WI38 (cell line): ENCODE measurements around the gene FHIP1B.

ENCODE experiments used
- H3K4me3 ChIP-seq: 2 replicates; pipeline ENCODE4 v1.5.1; 2011; ENCODE audit warnings: low read depth, mild to moderate bottlenecking, control low read depth, low read length
- TF ChIP-seq, protein P1 (sequence below): IDR thresholded peaks from 2 replicates; pipeline ENCODE4 v1.5.1; 2012; ENCODE audit warnings: low read depth, mild to moderate bottlenecking, control low read depth, low read length

The FHIP1B gene

GRCh38 chr11:6216501-6216900, 17.9 kb downstream of the FHIP1B start:
- no peak overlapping the region for H3K4me3 ChIP-seq
- TF ChIP-seq, protein P1, sequence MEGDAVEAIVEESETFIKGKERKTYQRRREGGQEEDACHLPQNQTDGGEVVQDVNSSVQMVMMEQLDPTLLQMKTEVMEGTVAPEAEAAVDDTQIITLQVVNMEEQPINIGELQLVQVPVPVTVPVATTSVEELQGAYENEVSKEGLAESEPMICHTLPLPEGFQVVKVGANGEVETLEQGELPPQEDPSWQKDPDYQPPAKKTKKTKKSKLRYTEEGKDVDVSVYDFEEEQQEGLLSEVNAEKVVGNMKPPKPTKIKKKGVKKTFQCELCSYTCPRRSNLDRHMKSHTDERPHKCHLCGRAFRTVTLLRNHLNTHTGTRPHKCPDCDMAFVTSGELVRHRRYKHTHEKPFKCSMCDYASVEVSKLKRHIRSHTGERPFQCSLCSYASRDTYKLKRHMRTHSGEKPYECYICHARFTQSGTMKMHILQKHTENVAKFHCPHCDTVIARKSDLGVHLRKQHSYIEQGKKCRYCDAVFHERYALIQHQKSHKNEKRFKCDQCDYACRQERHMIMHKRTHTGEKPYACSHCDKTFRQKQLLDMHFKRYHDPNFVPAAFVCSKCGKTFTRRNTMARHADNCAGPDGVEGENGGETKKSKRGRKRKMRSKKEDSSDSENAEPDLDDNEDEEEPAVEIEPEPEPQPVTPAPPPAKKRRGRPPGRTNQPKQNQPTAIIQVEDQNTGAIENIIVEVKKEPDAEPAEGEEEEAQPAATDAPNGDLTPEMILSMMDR = no peak

- TF ChIP-seq, protein P1 = no peak
- no peak overlapping the region for H3K4me3 ChIP-seq
These were observed 19.9 kb downstream of the FHIP1B start for GRCh38 chr11:6214530-6214929.

DNA sequence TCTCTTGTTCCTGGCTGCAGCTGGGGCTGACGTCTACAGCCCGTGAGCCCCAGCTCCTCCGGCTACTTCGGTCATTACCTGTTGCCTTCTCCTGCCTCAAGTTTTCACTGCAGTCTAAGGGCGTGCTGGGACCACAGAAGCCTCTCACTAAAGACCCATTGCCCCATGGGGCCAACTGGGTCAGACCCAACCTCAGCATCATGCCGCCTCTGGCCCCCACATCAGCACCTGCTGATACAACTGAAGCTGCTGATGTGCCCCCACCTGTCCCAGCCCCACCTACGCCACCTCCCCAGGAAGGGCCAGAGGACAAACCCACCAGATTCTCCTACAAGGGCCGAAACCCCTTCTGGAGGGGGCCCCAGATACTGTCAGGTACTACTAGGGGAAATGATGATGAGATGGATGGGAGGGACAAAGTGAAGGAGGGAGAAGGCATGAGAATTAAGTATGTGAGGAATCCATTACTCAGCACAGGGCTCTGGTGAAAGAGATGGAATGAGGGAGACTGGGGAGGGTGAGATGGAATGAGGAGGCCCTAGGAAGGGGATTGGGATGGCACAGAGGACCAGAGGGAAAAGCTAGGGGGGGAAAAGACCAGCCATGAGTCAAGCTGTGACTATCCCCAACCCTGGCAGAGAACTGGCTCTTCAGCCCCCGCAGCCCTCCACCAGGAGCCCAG, 24.0 kb downstream of the FHIP1B start:
- TF ChIP-seq, protein P1 = no peak
- H3K4me3 ChIP-seq = no peak overlapping the region

- TF ChIP-seq, protein P1 = no peak
- no peak overlapping the region for H3K4me3 ChIP-seq
These were observed 24.6 kb downstream of the FHIP1B start for GRCh38 chr11:6209801-6210200.

DNA sequence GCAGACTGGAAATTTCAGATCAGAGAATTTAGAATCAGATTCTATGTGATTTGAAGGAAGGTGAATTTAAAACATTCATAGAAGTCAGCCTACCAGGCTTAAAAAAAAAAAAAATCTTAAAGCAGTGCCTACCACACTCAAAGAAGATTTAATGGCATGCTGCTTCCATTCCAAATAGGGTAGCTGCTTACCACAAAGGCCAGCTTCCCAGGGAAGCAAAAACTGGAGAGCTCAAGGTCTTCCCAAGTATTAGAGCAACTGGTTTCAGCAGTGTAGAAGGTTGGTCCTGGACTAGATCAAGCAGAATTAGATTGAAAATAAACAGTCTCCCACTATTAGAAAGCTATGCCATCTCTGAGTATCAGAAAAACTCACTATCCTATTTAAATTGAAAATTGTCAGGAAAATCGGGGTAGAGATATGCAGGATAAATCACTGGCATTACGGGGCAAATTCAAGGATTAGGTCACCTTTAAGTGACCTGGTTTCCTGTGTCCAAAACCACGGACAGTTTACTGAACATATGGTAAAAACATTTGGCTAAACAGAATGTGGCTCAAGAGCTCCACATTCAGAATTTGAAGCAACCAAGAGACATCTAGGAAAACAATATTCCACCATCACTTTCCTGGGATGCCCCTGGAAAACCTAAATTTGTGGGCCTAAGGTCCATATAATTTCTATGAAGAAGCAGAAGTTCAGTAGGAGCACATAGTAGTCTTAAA, 27.8 kb downstream of the FHIP1B start:
- TF ChIP-seq, protein P1 = no peak

DNA sequence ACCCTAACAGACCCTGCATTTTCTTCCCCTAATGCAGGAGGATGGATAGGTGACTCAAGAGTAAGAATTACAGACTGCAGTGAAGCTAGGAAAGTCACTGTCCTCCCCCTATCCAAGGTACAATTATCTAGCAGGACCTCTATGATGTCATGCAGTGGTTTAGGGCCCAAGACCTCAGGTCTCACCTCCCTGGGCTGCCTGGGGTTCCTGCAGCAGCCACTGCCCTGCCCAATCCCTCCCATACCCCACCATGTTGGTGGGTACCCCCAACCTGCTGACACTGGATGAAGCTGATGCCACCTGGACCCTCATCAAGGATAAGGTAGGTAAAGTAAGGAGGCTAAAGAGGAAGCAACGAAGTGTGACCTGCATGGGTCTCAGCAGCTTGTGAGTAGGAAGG, 29.1 kb downstream of the FHIP1B start, which contains the start of gene C11orf42:
TSS of gene C11orf42 (plus strand) at position 192 of the 400 bp plus-strand sequence. CDS start at position 251, 59 bp downstream.
- TF ChIP-seq, protein P1 = no peak
- H3K4me3 ChIP-seq = no peak within 1 kb of the TSS

More for the DNA sequence above, 27.8 kb downstream of the FHIP1B start:
- no peak overlapping the region for H3K4me3 ChIP-seq

DNA sequence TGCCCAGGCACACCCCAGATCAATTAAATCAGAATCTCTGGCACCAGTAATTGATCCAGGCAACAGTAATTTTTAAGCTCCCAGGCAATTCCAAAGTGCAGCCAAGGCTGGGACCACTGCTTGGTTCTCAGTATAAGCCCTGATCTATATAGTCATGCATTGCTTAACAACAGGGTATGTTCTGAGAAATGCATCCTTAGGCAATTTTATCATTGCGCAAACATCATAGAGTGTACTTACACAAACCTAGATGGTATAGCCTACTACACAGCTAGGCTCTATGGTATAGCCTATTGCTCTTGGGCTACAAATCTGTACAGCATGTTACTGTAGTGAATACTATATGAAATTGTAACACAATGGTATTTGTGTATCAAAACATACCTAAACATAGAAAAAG, 29.7 kb downstream of the FHIP1B start:
- no peak overlapping the region for H3K4me3 ChIP-seq
- TF ChIP-seq, protein P1 = no peak
